ENCODE results near the gene PMAIP1. TPM values are rescaled to one million over a fixed set of nuclear protein-coding genes. Genes with fewer than 3 reads are reported as not detected.

PMAIP1 gene
- total RNA-seq, 1 donor from 2014 or later, result 14.3 TPM

Other genes with a start within 250 kb of the PMAIP1 start
- 0.14 and 0.68 TPM in 2 replicates for gene CCBE1, start 202.6 kb upstream of the PMAIP1 start, total RNA-seq

Measured in dermis blood vessel endothelial cell (primary cell).